SU-DHL-6 (cell line): ENCODE results near the gene COL24A1.

ENCODE experiments used
- H2AFZ ChIP-seq: fragments of 200-600 bp; sonication (generic); 2 replicates; pipeline ENCODE4 v1.6.1; 2014; ENCODE audit warnings: low read depth, mild to moderate bottlenecking, moderate library complexity, mixed read lengths, antibody characterized with exemption, low read length; ENCODE audit not compliant: severe bottlenecking
- H3F3A ChIP-seq: fragments of 200-600 bp; shearing (Covaris generic); 2 replicates; pipeline ENCODE4 v1.6.0; 2016; ENCODE audit warnings: antibody characterized with exemption, mild to moderate bottlenecking; ENCODE audit not compliant: insufficient read depth
- H3K27ac ChIP-seq: fragments of 200-600 bp; sonication (generic); 2 replicates; pipeline ENCODE4 v1.5.1; 2016; ENCODE audit warnings: low read depth, mild to moderate bottlenecking, low read length, moderate library complexity, mixed read lengths
- H3K27me3 ChIP-seq: fragments of 200-600 bp; sonication (generic), shearing (Covaris generic); 2 replicates; pipeline ENCODE4 v1.6.0; 2014; ENCODE audit warnings: mild to moderate bottlenecking, low read length
- H3K36me3 ChIP-seq: fragments of 200-600 bp; sonication (generic); 2 replicates; pipeline ENCODE4 v1.6.1; 2014; ENCODE audit warnings: mild to moderate bottlenecking, low read length, mixed read lengths
- H3K4me2 ChIP-seq: fragments of 300-600, 200-600 bp; shearing (Covaris generic), sonication (generic); 2 replicates; pipeline ENCODE4 v1.6.0; 2014; ENCODE audit warnings: low read length, low read depth, mild to moderate bottlenecking; ENCODE audit not compliant: poor library complexity, severe bottlenecking
- H3K4me3 ChIP-seq: fragments of 200-600 bp; sonication (generic); 2 replicates; pipeline ENCODE4 v1.5.1; 2014; ENCODE audit warnings: antibody characterized with exemption, low read length, mild to moderate bottlenecking, mixed read lengths; ENCODE audit not compliant: insufficient read depth, poor library complexity, severe bottlenecking
- H3K79me2 ChIP-seq: fragments of 200-600 bp; sonication (generic); 2 replicates; pipeline ENCODE4 v1.6.1; 2014; ENCODE audit warnings: mild to moderate bottlenecking, low read length, moderate library complexity; ENCODE audit not compliant: insufficient read depth
- H3K9ac ChIP-seq: fragments of 200-600 bp; sonication (generic); 2 replicates; pipeline ENCODE4 v1.7.0; 2014; ENCODE audit warnings: mild to moderate bottlenecking, low read length
- H3K9me2 ChIP-seq: fragments of 200-600 bp; sonication (generic); replicated peaks from 2 replicates; pipeline ENCODE4 v1.6.1; 2014; ENCODE audit warnings: low read length; ENCODE audit not compliant: insufficient read depth
- H3K9me3 ChIP-seq: fragments of 200-600 bp; sonication (generic); 2 replicates; pipeline ENCODE4 v1.6.1; 2014; ENCODE audit warnings: low read length, mixed read lengths; ENCODE audit not compliant: insufficient read depth
- H4K20me1 ChIP-seq: fragments of 200-600 bp; sonication (generic); 2 replicates; pipeline ENCODE4 v1.6.1; 2014; ENCODE audit warnings: low read depth, mild to moderate bottlenecking, antibody characterized with exemption, low read length, moderate library complexity, mixed read lengths
- CTCF ChIP-seq: fragments of 200-600 bp; sonication (generic); IDR thresholded peaks from one replicate; pipeline ENCODE4 v1.5.1; 2017; ENCODE audit warnings: antibody characterized with exemption, mild to moderate bottlenecking, low read length, moderate library complexity; ENCODE audit not compliant: insufficient read depth, poor library complexity, severe bottlenecking
- EZH2phosphoT487 ChIP-seq: fragments of 200-600 bp; sonication (generic), shearing (Covaris generic); conservative IDR thresholded peaks from 2 replicates; pipeline ENCODE4 v1.6.1; 2018; ENCODE audit warnings: mild to moderate bottlenecking, antibody characterized with exemption, low read length, moderate library complexity, mixed read lengths

Gene COL24A1

GRCh38 chr1:86110451-86111129 lies 46.0 kb downstream of the COL24A1 start:
- Histone ChIP-seq H2AFZ (no peak overlapping the region), H3K79me2 (no peaks in the 10 kb centered on the region), H3K4me2 (no peak overlapping the region), H3K9ac (no peak overlapping the region), H4K20me1 (no peaks in the 10 kb centered on the region), H3K9me2 (no peaks in the 10 kb centered on the region), H3K36me3 (no peaks in the 10 kb centered on the region), H3F3A (no peaks in the 10 kb centered on the region), H3K9me3 (no peaks in the 10 kb centered on the region), H3K4me3 (no peak overlapping the region), H3K27ac (no peak overlapping the region), H3K27me3 (no peaks in the 10 kb centered on the region)
- TF ChIP-seq CTCF: no peak
- TF ChIP-seq EZH2phosphoT487: no peak

DNA sequence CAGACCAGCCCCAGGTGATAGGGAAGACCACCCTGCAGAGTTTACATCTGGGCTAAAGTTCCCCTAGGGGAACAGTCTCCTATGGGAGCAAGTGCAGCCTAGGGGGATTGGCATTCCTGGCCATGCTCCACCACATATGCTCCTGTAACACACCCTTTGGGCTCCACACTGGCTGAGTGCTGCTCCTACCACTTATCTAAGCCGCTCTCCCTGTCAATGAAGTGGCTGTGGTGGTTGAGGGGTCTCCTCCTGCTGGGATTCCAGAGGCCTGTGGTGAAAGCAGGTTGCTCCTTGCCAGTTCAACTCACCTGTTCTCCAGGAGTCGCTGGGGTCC lies 51.1 kb downstream of the COL24A1 start:
- H3K79me2 ChIP-seq: no peaks in the 10 kb centered on the region
- no peaks in the 10 kb centered on the region for H4K20me1 ChIP-seq
- no peaks in the 10 kb centered on the region for H3K9me2 ChIP-seq
- H3K27me3 ChIP-seq: no peaks in the 10 kb centered on the region
- H3K9ac ChIP-seq: no peak overlapping the region
- no peak overlapping the region for H3K27ac ChIP-seq
- H3K4me2 ChIP-seq: no peak overlapping the region
- TF ChIP-seq EZH2phosphoT487 (no peak), CTCF (no peak)
- H3K4me3 ChIP-seq: no peak overlapping the region
- H3K36me3 ChIP-seq: no peaks in the 10 kb centered on the region
- H2AFZ ChIP-seq: no peak overlapping the region
- no peaks in the 10 kb centered on the region for H3K9me3 ChIP-seq
- H3F3A ChIP-seq: no peaks in the 10 kb centered on the region

GRCh38 chr1:86104606-86105532 lies 51.7 kb downstream of the COL24A1 start:
- no peaks in the 10 kb centered on the region for H3F3A ChIP-seq
- no peak for TF ChIP-seq EZH2phosphoT487
- no peak for TF ChIP-seq CTCF
- no peak overlapping the region for H3K4me3 ChIP-seq
- H3K27me3 ChIP-seq: no peaks in the 10 kb centered on the region
- no peak overlapping the region for H3K27ac ChIP-seq
- no peaks in the 10 kb centered on the region for H3K36me3 ChIP-seq
- no peaks in the 10 kb centered on the region for H3K79me2 ChIP-seq
- no peaks in the 10 kb centered on the region for H4K20me1 ChIP-seq
- no peaks in the 10 kb centered on the region for H3K9me2 ChIP-seq
- H3K4me2 ChIP-seq: no peak overlapping the region
- H3K9me3 ChIP-seq: no peaks in the 10 kb centered on the region
- H3K9ac ChIP-seq: no peak overlapping the region
- no peak overlapping the region for H2AFZ ChIP-seq
